Measurements from ENCODE around the gene SPAG7. TPM values are rescaled to one million over a fixed set of nuclear protein-coding genes. Genes with fewer than 3 reads are reported as not detected.

The SPAG7 gene
- total and polyA plus RNA-seq, 5 donors = 106 to 164 (median 121) TPM

- DNase-seq = no peak
- no peaks in the 10 kb centered on the region for H3K4me1 ChIP-seq (ENCODE audit: control insufficient read depth, insufficient read depth, low read length)
- no peaks in the 10 kb centered on the region for H3K9me3 ChIP-seq (ENCODE audit: control insufficient read depth, low read length)
- intact Hi-C loops (cut with DNase I) = no loop called here
- H3K4me3 ChIP-seq (ENCODE audit: low read length) = no peak overlapping the region
- no peak overlapping the region for H3K27ac ChIP-seq (ENCODE audit: low read length)
- 97% methylated on average over 15 of the region's 15 CpGs for WGBS
- no peaks in the 10 kb centered on the region for H3K27me3 ChIP-seq (ENCODE audit: control insufficient read depth, insufficient read depth)
- ATAC-seq = no peak
These were observed 2.2 kb downstream of the SPAG7 start for GRCh38 chr17:4965311-4965986.

- no peak for ATAC-seq
- Histone ChIP-seq H3K4me1 (ENCODE audit: control insufficient read depth, insufficient read depth, low read length) (no peaks in the 10 kb centered on the region), H3K27ac (ENCODE audit: low read length) (no peak overlapping the region), H3K27me3 (ENCODE audit: control insufficient read depth, insufficient read depth) (no peaks in the 10 kb centered on the region), H3K4me3 (ENCODE audit: low read length) (no peak overlapping the region), H3K9me3 (ENCODE audit: control insufficient read depth, low read length) (no peaks in the 10 kb centered on the region)
- DNase-seq = no peak
- WGBS = 81% methylated on average over 9 of the region's 9 CpGs
- intact Hi-C loops (cut with DNase I) = no loop called here
These were observed 7.2 kb downstream of the SPAG7 start for GRCh38 chr17:4960279-4960922.

DNA sequence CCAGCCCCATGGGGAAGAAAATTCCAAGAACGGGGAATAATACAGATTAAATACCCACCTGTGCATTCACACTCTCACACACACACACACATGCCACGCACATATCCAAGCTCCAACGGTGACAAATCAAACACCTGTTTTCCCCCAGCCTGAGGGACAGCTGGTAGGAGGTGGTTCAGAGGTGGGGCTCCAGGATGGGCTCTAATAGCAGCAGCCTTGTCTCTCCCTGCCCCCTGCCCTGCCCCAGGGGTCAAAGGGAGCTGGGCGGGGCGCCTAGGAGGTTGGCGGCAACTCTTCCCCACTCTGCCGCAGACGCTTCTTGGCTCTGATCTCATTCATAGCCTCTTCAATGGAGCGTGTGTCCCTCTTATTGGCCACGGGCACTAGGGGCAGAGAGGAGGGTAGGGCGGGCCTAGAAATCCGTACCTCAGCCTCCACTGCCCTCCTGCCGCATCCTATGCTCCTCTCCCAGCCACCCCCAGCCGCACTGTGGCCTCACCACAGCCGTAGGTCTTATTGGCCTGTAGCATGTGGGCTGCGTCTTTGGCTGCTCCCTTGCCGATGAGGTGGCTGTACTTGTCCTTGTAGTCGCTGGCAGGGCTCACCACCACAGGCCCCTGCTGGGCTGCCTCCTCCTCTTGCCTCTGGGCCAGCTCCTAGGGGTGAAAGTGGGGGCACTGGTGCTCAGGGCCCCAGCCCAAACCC is 8.2 kb downstream of the SPAG7 start:
- Histone ChIP-seq H3K27me3 (ENCODE audit: control insufficient read depth, insufficient read depth) (no peaks in the 10 kb centered on the region), H3K4me1 (ENCODE audit: control insufficient read depth, insufficient read depth, low read length) (no peaks in the 10 kb centered on the region), H3K4me3 (ENCODE audit: low read length) (no peak overlapping the region), H3K9me3 (ENCODE audit: control insufficient read depth, low read length) (no peaks in the 10 kb centered on the region), H3K27ac (ENCODE audit: low read length) (no peak overlapping the region)
- WGBS = 86% methylated on average over 18 of the region's 18 CpGs
- ATAC-seq (peak; percentile 7 to 9), DNase-seq (no peak)
- intact Hi-C loops (cut with DNase I) = no loop called here

GRCh38 chr17:4958102-4958501 is 9.5 kb downstream of the SPAG7 start:
- WGBS = 66% methylated on average over 3 of the region's 3 CpGs
- no peaks in the 10 kb centered on the region for H3K4me1 ChIP-seq (ENCODE audit: control insufficient read depth, insufficient read depth, low read length)
- H3K27ac ChIP-seq (ENCODE audit: low read length) = no peak overlapping the region
- no peaks in the 10 kb centered on the region for H3K27me3 ChIP-seq (ENCODE audit: control insufficient read depth, insufficient read depth)
- no peak overlapping the region for H3K4me3 ChIP-seq (ENCODE audit: low read length)
- H3K9me3 ChIP-seq (ENCODE audit: control insufficient read depth, low read length) = no peaks in the 10 kb centered on the region
- ATAC-seq (no peak), DNase-seq (no peak)
- intact Hi-C loops (cut with DNase I) = no loop called here

GRCh38 chr17:4956493-4957061 is 11.0 kb downstream of the SPAG7 start:
- Histone ChIP-seq H3K4me3 (ENCODE audit: low read length) (no peak overlapping the region), H3K27ac (ENCODE audit: low read length) (no peak overlapping the region), H3K4me1 (ENCODE audit: control insufficient read depth, insufficient read depth, low read length) (no peaks in the 10 kb centered on the region), H3K9me3 (ENCODE audit: control insufficient read depth, low read length) (no peaks in the 10 kb centered on the region), H3K27me3 (ENCODE audit: control insufficient read depth, insufficient read depth) (no peaks in the 10 kb centered on the region)
- WGBS = 73% methylated on average over 10 of the region's 10 CpGs
- no peak for ATAC-seq
- intact Hi-C loops (cut with DNase I) = no loop called here
- DNase-seq = peak in 1 of 3 donors; percentile 82

- WGBS = 98% methylated on average over 8 of the region's 8 CpGs
- H3K4me1 ChIP-seq (ENCODE audit: control insufficient read depth, insufficient read depth, low read length) = no peaks in the 10 kb centered on the region
- intact Hi-C loops (cut with DNase I) = no loop called here
- ATAC-seq (no peak), DNase-seq (no peak)
- no peaks in the 10 kb centered on the region for H3K27me3 ChIP-seq (ENCODE audit: control insufficient read depth, insufficient read depth)
- H3K9me3 ChIP-seq (ENCODE audit: control insufficient read depth, low read length) = no peaks in the 10 kb centered on the region
- no peak overlapping the region for H3K4me3 ChIP-seq (ENCODE audit: low read length)
- H3K27ac ChIP-seq (ENCODE audit: low read length) = no peak overlapping the region
These were observed 12.5 kb downstream of the SPAG7 start for GRCh38 chr17:4955091-4955490.

- H3K4me3 ChIP-seq (ENCODE audit: low read length) = no peak overlapping the region
- DNase-seq (no peak), ATAC-seq (no peak)
- 72% methylated on average over 14 of the region's 14 CpGs for WGBS
- H3K27ac ChIP-seq (ENCODE audit: low read length) = no peak overlapping the region
- intact Hi-C loops (cut with DNase I) = no loop called here
- H3K4me1 ChIP-seq (ENCODE audit: control insufficient read depth, insufficient read depth, low read length) = no peaks in the 10 kb centered on the region
- no peaks in the 10 kb centered on the region for H3K9me3 ChIP-seq (ENCODE audit: control insufficient read depth, low read length)
- no peaks in the 10 kb centered on the region for H3K27me3 ChIP-seq (ENCODE audit: control insufficient read depth, insufficient read depth)
These were observed 14.1 kb downstream of the SPAG7 start for GRCh38 chr17:4953451-4953961.

GRCh38 chr17:4951486-4951885 is 16.1 kb downstream of the SPAG7 start:
- 58% methylated on average over 3 of the region's 3 CpGs for WGBS
- H3K27me3 ChIP-seq (ENCODE audit: control insufficient read depth, insufficient read depth) = no peaks in the 10 kb centered on the region
- peak overlapping the region; percentile 94 for H3K27ac ChIP-seq (ENCODE audit: low read length)
- intact Hi-C loops (cut with DNase I) = no loop called here
- DNase-seq (no peak), ATAC-seq (no peak)
- H3K9me3 ChIP-seq (ENCODE audit: control insufficient read depth, low read length) = no peaks in the 10 kb centered on the region
- H3K4me3 ChIP-seq (ENCODE audit: low read length) = peak overlapping the region; percentile 27
- H3K4me1 ChIP-seq (ENCODE audit: control insufficient read depth, insufficient read depth, low read length) = no peaks in the 10 kb centered on the region

DNA sequence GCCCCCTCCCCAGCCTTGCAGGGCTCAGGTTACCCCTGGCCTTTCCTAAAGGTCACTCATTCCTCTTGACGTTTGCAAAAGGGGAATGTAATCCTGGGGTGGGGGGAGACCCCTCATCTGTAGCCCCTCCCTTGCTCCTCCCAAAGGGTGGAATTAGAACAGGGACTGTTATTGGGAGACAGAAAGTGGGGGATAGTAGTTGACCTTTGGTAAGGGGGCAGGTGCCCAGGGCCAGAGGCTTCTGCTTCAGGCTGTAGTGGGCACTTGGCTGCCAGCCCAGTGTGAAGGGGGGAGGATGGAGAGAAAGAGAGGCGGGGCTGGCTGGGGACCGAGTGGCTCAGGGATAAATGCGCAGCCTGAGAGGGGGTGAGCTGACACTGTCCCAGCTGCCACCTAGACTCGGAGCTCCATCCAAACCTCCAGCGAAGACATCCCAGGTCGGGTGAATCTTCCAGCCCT is 16.8 kb downstream of the SPAG7 start, which contains the start of gene ENO3:
ENO3 (plus strand) TSS at position 374 of the 459 bp plus-strand sequence. CDS start 711 bp downstream, outside the sequence.
- Histone ChIP-seq H3K4me1 (ENCODE audit: control insufficient read depth, insufficient read depth, low read length) (peaks cover under 1% of the 10 kb centered on the region), H3K27me3 (ENCODE audit: control insufficient read depth, insufficient read depth) (no peaks in the 10 kb centered on the region), H3K9me3 (ENCODE audit: control insufficient read depth, low read length) (no peaks in the 10 kb centered on the region), H3K4me3 (ENCODE audit: low read length) (peak within 1 kb of the TSS; percentile 87), H3K27ac (ENCODE audit: low read length) (peak within 1 kb of the TSS; percentile 94)
- no peak for ATAC-seq
- DNase-seq = peak in 2 of 3 donors; percentile 72 to 84
- intact Hi-C loops (cut with DNase I) = no loop called here
- WGBS = 31% methylated on average over 7 of the region's 7 CpGs

- Histone ChIP-seq H3K4me3 (ENCODE audit: low read length) (peak overlapping the region; percentile 87), H3K4me1 (ENCODE audit: control insufficient read depth, insufficient read depth, low read length) (peaks cover 4% of the 10 kb centered on the region), H3K27ac (ENCODE audit: low read length) (peak overlapping the region; percentile 94), H3K9me3 (ENCODE audit: control insufficient read depth, low read length) (no peaks in the 10 kb centered on the region), H3K27me3 (ENCODE audit: control insufficient read depth, insufficient read depth) (no peaks in the 10 kb centered on the region)
- 4% methylated on average over 52 of the region's 52 CpGs for WGBS
- intact Hi-C loops (cut with DNase I) = no loop called here
- peak in 1 of 2 donors; percentile 60 for ATAC-seq
- peak; percentile 83 to 92 (median 91) for DNase-seq
These were observed 17.4 kb downstream of the SPAG7 start for GRCh38 chr17:4950075-4950745.
